ENCODE measurements around the gene GALNT8.

DNA sequence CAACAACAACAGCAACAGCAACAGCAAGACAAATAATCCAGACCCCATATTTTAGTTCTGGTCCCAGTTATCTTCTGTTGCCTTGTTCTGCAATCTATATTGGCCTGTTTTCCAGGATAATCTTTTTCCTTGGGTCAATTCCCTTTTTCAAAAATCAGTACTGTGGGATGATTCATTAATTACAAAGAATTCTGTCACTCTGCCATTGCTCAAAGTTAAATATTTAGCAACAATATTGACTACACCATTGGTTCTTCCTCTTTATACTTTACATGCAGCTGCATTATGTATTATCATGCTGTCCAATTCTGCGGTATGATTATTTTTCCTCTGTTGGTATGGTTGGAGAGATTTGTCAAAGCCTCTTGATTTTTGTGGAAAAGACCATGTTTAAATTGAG is 10.1 kb upstream of the GALNT8 start:
- TF ChIP-seq, protein P1, sequence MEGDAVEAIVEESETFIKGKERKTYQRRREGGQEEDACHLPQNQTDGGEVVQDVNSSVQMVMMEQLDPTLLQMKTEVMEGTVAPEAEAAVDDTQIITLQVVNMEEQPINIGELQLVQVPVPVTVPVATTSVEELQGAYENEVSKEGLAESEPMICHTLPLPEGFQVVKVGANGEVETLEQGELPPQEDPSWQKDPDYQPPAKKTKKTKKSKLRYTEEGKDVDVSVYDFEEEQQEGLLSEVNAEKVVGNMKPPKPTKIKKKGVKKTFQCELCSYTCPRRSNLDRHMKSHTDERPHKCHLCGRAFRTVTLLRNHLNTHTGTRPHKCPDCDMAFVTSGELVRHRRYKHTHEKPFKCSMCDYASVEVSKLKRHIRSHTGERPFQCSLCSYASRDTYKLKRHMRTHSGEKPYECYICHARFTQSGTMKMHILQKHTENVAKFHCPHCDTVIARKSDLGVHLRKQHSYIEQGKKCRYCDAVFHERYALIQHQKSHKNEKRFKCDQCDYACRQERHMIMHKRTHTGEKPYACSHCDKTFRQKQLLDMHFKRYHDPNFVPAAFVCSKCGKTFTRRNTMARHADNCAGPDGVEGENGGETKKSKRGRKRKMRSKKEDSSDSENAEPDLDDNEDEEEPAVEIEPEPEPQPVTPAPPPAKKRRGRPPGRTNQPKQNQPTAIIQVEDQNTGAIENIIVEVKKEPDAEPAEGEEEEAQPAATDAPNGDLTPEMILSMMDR (conservative IDR thresholded peaks at IDR 0.05; ENCODE audit: low read depth, low read length) = no peak
- TF ChIP-seq EZH2 (IDR thresholded peaks at IDR 0.05; ENCODE audit: low read length, unreplicated experiment) = no peak

All from PC-3 (cell line).